GM18909 (cell line): Measurements from ENCODE around the gene TFB1M.
"Not testable (repeated sequence)": the region's sequence is repeated elsewhere in the genome, so short reads cannot be mapped to it uniquely, and the experiment has no call there.

Experiments
- ATAC-seq: cut with Tn5 transposase; IDR thresholded peaks from one replicate; pipeline ENCODE4 v1.9.1; 2021; ENCODE audit warnings: mild to moderate bottlenecking; ENCODE audit not compliant: unreplicated experiment, poor library complexity

The TFB1M gene

DNA sequence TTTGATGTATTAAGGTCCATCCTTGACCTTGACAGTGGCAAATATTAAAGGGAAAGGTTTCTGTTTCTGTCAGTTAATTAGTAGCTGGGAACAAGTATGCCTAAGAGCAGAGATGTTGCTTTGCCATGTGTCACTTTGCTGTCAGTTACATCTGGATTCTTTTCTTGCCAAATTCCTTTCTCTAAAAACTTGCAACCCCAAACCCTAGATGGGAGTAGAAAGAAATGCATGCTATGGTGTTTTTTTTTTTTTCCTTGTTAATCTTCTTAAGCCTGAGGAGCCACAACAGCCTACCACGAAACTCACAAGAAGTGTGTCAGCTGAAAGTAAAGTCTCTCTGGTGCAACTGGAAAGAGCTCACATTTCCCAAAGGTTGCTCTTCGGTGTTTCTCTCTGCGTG, 68.5 kb downstream of the TFB1M start:
- ATAC-seq = no peak

DNA sequence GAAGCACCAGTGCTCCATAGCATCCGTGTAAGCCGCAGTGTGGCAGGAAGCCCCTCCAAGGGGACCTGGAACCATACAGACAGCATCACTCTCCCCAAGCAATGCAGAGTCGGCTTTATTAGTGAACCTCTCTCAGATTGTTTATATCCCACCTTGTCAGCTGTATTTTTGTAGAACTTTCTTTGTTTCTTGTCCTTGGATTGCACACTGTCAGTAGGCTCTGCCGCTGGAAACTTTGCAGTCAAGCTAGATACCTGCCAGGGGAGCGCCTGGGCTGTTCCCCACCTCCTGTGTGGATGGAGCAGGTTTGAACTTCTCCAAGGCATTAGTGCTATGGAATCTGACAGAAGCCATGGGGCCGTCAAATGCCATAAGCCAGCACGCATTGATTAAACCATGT, 69.1 kb downstream of the TFB1M start:
- no peak for ATAC-seq

DNA sequence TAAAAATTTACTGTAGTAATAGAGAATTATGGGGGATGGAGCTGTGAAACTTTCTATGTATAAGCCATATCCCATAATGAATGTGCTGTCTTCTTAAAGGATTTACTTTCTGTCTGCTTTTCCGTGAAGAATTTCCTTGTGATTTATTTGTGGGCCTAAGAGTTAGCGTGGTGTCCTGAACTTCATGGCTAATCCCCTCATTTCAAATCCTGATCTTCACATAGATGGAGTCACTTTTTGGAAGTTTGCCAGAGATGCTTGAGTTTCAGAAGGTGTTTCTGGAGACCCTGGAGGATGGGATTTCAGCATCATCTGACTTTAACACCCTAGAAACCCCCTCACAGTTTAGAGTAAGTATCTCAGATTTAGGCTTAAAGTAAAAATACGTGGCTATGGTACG, 69.8 kb downstream of the TFB1M start:
- ATAC-seq = no peak

DNA sequence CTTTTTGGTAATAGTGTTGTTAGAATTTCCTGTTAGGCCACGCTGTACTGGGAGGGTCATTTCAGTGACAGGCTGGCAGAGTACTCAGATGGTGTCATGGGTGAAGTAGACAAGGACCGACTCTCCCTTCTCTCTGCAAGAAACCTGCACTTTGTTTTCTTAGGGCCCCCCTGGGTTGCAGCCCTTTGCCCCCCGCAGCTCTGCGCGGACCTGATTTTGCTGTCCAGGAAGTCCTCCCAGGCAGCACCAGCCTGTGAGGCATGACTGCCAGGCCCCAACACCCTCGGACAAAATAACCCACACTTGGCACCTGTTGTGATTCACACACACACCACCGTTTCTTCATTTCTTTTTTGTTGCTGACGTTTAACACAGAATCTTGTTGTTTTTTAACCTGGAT, 72.3 kb downstream of the TFB1M start:
- ATAC-seq = no peak

DNA sequence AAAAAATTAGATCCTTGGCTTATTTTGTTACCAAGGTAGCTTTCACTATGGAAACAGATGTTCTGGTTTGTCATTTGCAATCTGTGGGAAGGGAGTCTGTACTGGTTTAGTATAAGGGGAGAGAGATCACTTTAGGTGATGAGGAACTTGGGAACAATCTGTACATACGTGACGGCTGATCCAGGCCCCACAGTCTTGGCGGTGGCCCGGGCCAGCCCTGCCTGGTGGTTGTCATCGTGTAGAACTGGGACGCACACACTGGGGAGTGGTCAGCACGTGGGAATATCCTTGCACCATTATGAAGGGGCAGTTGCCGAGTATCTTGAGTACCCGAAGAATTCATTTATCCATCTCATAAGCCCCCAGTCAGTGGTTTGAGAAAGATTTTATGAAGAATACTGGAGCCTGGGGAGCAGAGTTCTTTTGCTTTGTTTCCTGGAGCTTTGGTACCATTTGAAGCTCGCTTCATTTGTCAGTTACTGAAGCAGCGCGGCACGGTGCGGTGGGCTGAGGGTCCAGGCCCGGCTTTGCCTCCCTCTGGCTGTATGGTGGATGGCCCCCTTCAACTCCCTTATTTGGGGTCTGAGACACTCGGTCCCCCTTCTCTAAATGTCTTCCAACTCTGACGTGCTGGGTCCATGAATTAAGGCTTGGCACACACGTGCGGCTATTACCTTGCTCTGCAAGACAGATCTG, 73.2 kb downstream of the TFB1M start:
- ATAC-seq = no peak

DNA sequence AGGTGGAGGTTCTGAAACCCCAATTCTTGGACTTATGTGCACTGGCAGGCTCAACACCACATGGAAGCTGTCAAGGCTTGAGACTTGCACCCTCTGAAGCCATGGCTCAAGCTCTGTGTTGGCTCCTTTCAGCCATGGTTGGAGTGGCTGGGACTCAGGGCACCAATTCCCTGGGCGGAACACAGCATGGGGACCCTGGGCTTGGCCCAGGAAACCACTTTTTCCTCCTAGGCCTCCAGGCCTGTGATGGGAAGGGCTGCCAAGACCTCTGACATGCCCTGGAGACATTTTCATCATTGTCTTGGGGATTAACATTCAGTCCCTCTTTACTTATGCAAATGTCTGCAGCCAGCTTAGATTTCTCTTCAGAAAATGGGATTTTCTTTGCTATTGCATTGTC, 76.7 kb downstream of the TFB1M start:
- no peak for ATAC-seq

DNA sequence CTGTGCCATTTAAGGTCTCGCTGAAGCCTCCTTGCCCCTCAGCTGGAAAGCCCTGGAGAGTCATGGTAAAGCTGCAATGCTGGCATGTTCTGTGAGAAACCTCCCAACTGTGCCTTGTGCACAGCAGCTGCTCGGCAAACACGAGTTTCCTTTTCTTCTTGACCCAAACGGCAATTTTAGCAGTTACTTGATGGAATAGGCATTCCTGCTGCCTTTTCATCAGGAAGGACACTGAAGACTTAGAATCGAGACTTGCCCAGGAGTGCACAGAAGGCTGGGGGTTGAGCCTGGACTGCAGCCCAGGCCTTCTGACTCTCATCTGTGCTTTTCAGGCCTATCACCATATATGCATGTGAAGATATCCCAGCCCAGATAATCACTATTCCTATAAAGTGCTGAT, 79.2 kb downstream of the TFB1M start:
- no peak for ATAC-seq

DNA sequence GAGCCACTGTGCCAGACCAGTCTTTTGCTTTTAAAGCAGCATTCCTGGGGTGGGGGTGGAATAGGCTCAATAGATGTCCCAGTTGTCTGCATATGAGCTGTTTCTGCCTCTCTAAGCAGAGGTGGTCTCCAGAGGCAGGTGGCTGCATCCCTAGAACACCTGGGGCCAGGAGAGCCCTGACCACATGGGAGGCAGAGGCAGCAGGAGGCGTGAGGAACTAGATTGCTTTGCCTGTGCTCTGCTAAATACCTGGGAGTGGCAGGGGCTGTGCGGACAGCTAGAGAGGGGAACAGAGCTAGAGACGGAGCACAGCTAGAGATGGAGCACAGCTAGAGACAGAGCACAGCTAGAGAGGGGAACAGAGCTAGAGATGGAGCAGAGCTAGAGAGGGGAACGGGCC, 79.6 kb downstream of the TFB1M start:
- no peak for ATAC-seq

DNA sequence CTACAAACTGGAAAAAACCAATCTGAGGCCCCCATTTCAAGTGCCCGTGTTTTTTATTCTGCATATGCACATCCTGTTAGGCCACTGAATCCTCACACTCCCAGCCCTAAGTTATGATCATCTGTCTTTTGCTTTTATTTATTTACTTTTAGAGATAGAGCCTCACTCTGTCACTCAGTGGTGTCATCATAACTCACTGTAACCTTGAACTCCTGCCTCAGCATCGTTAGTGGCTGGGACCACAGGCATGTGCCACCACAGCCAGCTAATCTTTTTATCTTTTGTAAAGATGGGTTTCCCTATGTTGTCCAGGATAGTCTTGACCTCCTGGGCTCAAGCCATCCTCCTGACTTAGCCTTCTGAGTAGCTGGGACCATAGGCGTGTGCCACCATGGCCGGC, 80.1 kb downstream of the TFB1M start:
- ATAC-seq = no peak

DNA sequence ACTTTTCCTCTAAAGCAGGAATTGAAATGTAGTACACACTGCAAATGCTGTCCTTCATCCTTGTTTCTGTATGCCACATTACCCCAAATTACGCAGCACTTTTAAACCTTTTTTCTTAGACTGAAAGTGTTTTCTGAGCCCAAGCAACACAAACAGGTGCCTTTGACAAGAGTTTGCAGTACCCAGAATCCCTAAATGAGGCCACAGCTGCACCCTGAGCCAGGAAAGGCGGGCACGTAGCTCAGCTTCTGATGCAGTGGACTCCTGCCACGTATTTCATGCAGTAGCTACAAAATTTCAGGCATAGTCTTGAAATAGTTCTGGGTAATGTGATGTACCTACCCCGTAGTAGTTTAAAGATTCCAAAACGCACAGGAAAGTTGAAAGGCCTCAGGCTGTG, 81.4 kb downstream of the TFB1M start:
- no peak for ATAC-seq

DNA sequence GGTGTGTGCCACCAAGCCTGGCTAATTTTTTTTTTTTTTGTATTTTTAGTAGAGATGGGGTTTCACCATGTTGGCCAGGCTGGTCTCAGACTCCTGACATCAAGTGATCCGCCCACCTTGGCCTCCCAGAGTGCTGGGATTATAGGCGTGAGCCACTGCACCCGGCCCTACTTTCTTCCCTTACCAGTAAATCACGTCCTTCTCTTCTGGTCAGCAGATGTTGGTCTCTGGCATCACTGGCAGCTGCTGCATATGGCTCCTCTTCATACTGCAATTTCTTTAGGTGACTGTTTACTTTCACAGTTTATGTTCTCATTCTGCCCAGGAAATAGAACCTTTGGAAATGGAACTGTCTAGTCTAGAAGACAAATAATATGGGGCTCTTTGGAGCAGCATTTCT, 83.3 kb downstream of the TFB1M start:
- ATAC-seq = not testable (repeated sequence)

DNA sequence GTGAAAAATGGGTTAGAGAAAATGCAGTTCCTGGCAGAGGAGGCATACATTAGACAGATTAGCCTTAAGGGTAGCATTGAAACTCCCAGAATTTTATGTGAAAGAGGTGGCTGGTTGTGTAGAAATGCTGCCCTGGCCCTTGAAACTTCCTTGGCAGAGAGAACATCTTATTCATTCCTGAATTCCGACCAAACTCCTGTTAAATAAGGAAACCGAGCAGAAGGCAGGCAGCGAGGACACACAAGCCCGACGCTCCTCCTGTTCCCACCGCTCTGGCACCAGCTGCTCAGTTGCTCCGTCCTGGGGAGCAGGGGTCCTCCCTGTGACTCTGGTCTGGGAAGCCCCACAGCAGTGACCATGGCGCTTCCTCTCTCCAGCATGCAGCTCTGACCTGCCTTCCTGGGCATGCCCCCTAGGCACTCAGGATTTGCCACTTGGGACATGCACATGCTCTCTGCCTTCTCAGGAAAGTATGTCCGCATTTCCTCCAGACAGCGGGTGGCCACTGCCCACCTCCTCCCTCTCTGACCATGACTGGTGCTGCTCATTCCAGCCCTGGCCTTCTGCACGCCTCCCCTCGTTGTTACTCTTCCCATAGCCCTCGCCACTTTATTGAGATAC, 85.6 kb downstream of the TFB1M start:
- no peak for ATAC-seq

DNA sequence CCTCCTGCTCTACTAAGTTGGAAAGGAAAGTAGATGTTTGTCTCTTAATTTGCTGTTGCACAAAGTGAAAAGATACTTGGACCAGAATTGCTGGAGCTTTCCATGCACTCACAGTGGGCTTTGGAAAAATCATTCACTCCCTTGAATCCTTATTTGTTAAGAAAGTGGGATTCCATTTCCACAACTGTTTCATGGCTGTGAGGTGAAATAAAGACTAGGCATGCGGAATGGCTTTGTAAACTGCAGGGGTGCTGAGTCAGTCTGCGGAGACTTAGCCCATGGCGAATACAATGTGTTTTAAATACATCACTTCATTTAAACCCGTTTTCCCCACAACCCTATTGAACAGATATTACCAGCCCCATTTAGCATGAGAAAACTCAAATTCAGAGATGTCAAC, 87.2 kb downstream of the TFB1M start:
- ATAC-seq = no peak

DNA sequence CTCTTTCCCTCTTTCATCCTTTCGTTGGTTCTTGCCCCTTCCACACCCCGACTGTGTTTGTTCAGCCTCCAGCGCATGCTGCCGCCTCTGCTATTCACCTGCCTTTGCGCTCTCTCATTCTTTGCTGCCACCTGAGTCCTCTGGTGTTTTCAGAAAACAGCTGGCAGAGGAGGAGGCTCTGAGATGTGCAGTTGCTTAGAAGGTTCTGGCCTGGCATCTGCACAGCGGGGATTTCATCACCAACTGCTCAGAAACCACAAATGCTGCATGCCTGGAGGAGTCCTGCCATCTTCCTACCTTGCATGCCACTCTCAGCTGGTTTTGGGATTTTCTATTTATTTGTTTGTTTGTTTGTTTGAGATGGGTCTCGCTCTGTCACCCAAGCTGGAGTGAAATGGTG, 89.7 kb downstream of the TFB1M start:
- no peak for ATAC-seq

DNA sequence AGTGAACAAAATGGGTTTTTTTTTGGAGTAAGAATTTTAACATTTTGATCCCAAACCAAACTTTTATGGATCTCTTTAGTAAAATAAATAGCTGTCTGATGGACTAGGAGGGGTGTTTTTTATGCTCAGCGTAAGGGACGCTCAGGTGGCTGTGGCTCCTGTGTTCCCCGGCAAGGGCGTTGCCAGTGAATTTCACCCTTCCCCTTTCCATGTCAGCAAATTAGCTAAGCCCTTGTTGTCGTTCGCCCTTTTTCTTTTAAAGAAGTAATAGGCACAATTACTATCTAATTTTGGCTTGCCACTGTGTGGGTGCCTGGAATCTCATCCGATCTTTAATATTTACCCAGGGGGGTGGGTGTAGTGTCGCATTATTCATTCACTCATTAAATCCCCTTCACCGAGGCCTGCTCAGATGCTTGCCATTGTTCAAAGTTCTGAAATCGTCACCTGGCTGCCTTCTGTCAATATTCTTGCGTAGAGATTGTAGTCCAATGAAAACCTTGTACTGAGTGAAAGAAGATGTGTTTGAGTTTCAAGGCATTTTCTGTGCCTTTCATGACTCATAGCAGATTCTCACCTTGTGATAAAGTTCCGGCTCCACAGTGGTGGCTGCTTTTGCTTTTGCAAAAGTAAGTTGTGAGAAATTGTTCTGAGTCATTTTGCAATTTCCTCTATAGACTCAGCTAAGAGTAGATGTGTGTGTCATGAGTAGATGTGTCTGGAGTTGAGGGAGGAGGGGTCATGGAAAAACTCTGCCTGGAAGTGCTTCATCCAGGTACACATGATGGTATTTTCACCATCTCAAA, 90.4 kb downstream of the TFB1M start:
- ATAC-seq = peak; percentile 96

DNA sequence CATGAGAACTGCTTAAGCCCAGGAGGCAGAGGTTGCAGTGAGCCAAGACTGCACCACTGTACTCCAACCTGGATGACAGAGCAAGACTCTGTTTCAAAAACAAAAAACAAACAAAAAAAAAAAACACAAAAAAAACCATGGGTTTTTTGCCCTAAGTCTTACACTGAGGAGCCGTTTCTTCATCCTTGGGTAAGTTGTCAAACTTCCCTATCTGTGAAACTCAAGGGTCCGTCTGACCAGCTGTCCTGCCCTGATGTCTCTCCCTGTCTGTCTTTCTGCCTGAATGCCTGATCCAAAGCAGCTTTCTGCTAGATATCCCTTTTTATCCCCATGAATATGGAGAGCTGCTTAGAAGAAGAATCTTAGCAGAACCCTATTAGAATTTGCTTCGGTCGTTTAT, 91.8 kb downstream of the TFB1M start:
- ATAC-seq = no peak

DNA sequence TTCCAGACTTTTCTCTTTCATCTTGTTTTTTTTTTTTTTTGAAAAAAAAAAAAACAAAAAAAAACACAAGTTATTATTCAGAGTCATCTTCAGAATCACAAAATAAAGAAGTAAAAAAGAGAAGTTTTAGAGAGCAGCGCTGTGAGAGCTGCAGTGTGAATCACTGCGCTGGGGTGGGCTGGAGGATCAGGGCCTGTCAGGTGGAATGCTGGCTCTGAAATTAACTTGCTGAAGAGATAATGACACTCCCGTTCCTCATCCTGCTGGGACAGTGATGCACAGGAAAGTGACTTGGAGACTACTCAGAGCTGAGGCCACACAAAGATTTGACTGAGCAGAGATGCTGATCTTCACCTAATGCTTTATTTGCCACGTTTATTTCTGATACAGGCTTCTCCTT, 93.2 kb downstream of the TFB1M start:
- no peak for ATAC-seq

DNA sequence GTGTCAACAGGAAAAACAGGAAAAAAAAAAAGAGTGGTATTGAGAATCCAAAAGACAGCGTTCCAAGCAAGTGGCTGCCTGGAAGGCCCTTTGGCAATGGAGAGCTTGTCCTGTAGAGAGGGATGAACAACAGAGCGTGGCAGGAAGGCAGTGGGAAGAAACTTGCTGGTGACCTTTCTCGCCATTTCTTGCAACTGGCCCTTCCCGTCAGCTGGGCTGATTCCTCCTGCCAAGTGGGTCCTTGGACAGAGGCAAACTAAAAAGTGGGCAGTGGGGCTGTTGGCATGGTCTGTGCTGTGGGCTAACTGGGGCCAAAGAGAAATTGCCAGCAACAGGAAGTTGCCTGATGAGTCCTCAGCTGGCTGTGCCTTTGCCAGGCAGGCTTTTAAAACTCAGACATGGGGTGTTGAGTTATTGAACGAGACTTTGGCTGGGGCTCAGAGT, 94.4 kb downstream of the TFB1M start:
- ATAC-seq = no peak

DNA sequence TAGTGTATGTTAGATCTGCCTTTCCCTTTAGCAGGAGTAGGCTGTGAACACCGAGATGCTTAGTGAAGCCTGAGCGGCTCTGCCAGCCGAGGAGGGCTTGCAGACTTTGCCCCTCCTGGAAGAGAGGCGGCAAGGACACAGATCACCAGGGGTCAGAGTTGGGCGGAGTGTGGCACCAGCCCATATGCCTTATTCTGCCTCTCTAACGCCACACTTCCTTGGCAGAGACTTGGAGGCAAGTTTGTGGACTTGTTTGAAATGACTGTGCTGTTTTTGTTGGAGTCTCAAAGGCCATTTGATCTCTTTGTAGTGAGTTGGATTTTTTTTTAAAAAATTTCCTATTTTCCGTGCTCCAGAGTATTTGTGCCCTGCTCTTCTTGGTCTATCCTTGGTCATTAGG, 95.0 kb downstream of the TFB1M start:
- no peak for ATAC-seq

DNA sequence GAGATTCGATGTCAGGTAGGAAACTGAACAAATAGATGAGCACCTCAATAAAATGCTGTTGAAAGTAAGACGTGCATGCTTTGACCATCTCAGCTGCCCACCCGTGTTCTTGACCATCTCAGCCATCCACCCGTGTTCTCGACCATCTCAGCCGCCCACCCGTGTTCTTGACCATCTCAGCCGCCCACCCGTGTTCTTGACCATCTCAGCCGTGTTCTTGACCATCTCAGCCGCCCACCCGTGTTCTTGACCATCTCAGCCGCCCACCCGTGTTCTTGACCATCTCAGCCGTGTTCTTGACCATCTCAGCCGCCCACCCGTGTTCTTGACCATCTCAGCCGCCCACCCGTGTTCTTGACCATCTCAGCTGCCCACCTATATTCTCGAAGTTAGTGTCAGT, 95.6 kb downstream of the TFB1M start:
- ATAC-seq = not testable (repeated sequence)

DNA sequence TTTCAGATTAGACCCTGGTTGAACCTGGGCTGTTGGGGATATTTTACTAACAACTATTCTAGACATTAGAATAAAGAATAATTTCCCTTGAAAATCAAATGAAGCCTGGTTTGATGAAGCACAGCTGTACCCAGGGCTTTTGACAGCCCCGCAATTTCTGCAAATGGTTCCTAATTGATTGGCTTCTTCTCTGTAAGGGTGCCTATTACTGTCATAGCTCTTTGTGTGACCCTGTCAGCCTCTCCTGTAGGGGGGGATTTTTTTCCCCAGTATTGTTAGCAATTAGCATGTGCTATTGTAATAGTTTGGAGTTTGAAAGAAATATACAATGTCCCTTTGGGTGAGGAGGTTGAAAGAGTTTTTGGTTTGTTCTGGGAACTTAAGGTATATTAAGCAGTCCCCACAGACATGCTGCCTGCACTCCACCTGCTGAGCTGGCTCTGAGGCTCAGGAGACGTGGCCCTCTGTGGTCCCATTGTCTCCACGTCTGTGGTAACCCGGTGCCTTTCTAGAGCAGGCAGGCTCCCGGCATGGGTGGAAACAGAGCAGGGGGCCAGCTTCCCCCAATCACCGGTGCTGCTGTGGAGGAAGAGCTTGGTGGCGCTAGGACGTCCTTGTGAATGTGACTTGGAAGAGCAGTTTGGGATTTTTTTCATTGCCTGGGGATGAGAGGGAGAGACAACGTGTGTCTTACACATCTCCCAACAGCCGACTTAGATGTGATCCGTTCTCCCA, 97.8 kb downstream of the TFB1M start:
- ATAC-seq = no peak
